Measurements from ENCODE around the gene UBN2. TPM values are rescaled to one million over a fixed set of nuclear protein-coding genes. Genes with fewer than 3 reads are reported as not detected.

The UBN2 gene
- total and polyA plus RNA-seq, 2 of the 13 experiments (the other 11 are each of a cell fraction or from before 2014, with no cell fraction given), result 5.6 to 5.7 TPM

- peak; percentile 75; the same call in 1 of the 2 replicates for TF ChIP-seq ZBTB25 (CRISPR knock-in tag; IDR thresholded peaks at IDR 0.05)
- peak; percentile 87 for TF ChIP-seq THAP11 (CRISPR knock-in tag; IDR thresholded peaks at IDR 0.05)
- TF ChIP-seq MIER3 (CRISPR knock-in tag; IDR thresholded peaks at IDR 0.05; ENCODE audit: borderline replicate concordance), result peak; percentile 48; the same call in 1 of the 2 replicates
- no peak for TF ChIP-seq XRCC5 (optimal IDR thresholded peaks at IDR 0.05; ENCODE audit: low read length)
- peak; percentile 78 for TF ChIP-seq ELF1 (CRISPR knock-in tag; IDR thresholded peaks at IDR 0.05)
- TF ChIP-seq SRY (CRISPR knock-in tag; IDR thresholded peaks at IDR 0.05), result peak; percentile 77
- peak; percentile 76 for TF ChIP-seq IKZF4 (CRISPR knock-in tag; IDR thresholded peaks at IDR 0.05; ENCODE audit: borderline replicate concordance, low read depth, not compliant biosample characterization)
- TF ChIP-seq LCORL (IDR thresholded peaks at IDR 0.05), result no peak
- TF ChIP-seq LCORL (CRISPR knock-in tag; IDR thresholded peaks at IDR 0.05), result peak; percentile 29; the same call in 1 of the 2 replicates
- peak; percentile 93 for TF ChIP-seq GATAD1 (CRISPR knock-in tag; IDR thresholded peaks at IDR 0.05)
- TF ChIP-seq GATA4 (IDR thresholded peaks at IDR 0.05; ENCODE audit: borderline replicate concordance, low read depth), result peak; percentile 46; the same call in 1 of the 2 replicates
- peak; percentile 93 for TF ChIP-seq ZHX1 (CRISPR knock-in tag; IDR thresholded peaks at IDR 0.05; ENCODE audit: low read depth)
- TF ChIP-seq SMAD3 (CRISPR knock-in tag; IDR thresholded peaks at IDR 0.05), result no peak
- TF ChIP-seq CBFB (CRISPR knock-in tag; IDR thresholded peaks at IDR 0.05), result peak; percentile 60
- TF ChIP-seq HDAC2 (CRISPR knock-in tag; IDR thresholded peaks at IDR 0.05), result peak; percentile 55; the same call in 1 of the 2 replicates
- no peak for TF ChIP-seq BRF2 (CRISPR knock-in tag; IDR thresholded peaks at IDR 0.05)
- no peak for TF ChIP-seq TEF (CRISPR knock-in tag; IDR thresholded peaks at IDR 0.05)
- TF ChIP-seq ZNF746 (CRISPR knock-in tag; IDR thresholded peaks at IDR 0.05), result peak; percentile 63; the same call in 1 of the 2 replicates
- TF ChIP-seq TSC22D2 (CRISPR knock-in tag; IDR thresholded peaks at IDR 0.05; ENCODE audit: borderline replicate concordance), result no peak
- TF ChIP-seq MAF1 (CRISPR knock-in tag; IDR thresholded peaks at IDR 0.05; ENCODE audit: borderline replicate concordance), result peak; percentile 87
- TF ChIP-seq ZNF329 (CRISPR knock-in tag; IDR thresholded peaks at IDR 0.05; ENCODE audit: low read depth), result no peak
- peak; percentile 55; the same call in 1 of the 2 replicates for TF ChIP-seq ZNF510 (CRISPR knock-in tag; IDR thresholded peaks at IDR 0.05; ENCODE audit: low read depth)
- TF ChIP-seq ZNF607 (CRISPR knock-in tag; IDR thresholded peaks at IDR 0.05; ENCODE audit: borderline replicate concordance), result 0 out of 2 replicates have a peak, but pooled peaks have one; percentile 19
- TF ChIP-seq KDM3A (CRISPR knock-in tag; IDR thresholded peaks at IDR 0.05; ENCODE audit: low read depth), result peak; percentile 37; the same call in 1 of the 2 replicates
- TF ChIP-seq POLR2G (IDR thresholded peaks at IDR 0.05; ENCODE audit: low read depth, low read length), result peak; percentile 86
- TF ChIP-seq HIVEP1 (CRISPR knock-in tag; IDR thresholded peaks at IDR 0.05), result peak; percentile 96
Measured at GRCh38 chr7:139230774-139231512, at the start of gene UBN2 (continued).
